ENCODE data around the gene RBM10. TPM values are rescaled to one million over a fixed set of nuclear protein-coding genes. Genes with fewer than 3 reads are reported as not detected.

The RBM10 gene
- total RNA-seq, 2 experiments from 2014 or later: 63.8 to 72.1 TPM

GRCh38 chrX:47232803-47233332 lies 87.8 kb downstream of the RBM10 start, which contains the start of gene USP11:
USP11 (plus strand) TSS chrX:47233009; CDS start chrX:47233044, 35 bp downstream.
- Mint-ChIP-seq H3K27me3 (no peaks in the 10 kb centered on the region), H3K27ac (peak within 1 kb of the TSS; percentile 95), H3K4me3 (peak within 1 kb of the TSS; percentile 77), H3K36me3 (ENCODE audit: low read depth) (peaks cover 11% of the 10 kb centered on the region), H3K4me1 (peaks cover 23% of the 10 kb centered on the region), H3K9me3 (ENCODE audit: low read depth) (no peaks in the 10 kb centered on the region)
- no peak for ATAC-seq
- ChIA-PET POLR2A (interaction anchor here (0.8 to 1.8 kb wide), 5 partner anchors 12 to 429 kb away, joined by 3 to 15 read pairs (median 4); partner anchors contain the start of gene CDK16), CTCF (no interaction called here)
- peak; percentile 37 for DNase-seq
- intact Hi-C loops (cut with DNase I, micrococcal nuclease): loop anchor here (1.0 to 5.0 kb wide), 9 partner anchors 15 to 425 kb away; partner anchors contain the start of genes UBA1 (in 2 of the 2), CDK16 (in 1 of the 2) and RBM10 (in 1 of the 2)

- ATAC-seq (peak; percentile 89), DNase-seq (peak; percentile 96)
- CTCF ChIA-PET: no interaction called here
- POLR2A ChIA-PET: interaction anchor here (0.8 to 1.8 kb wide), 5 partner anchors 13 to 429 kb away, joined by 3 to 15 read pairs (median 4); partner anchors contain the start of gene CDK16
- Mint-ChIP-seq H3K36me3 (ENCODE audit: low read depth) (peaks cover 10% of the 10 kb centered on the region), H3K9me3 (ENCODE audit: low read depth) (no peaks in the 10 kb centered on the region), H3K4me3 (peak overlapping the region; percentile 77), H3K27me3 (no peaks in the 10 kb centered on the region), H3K27ac (peak overlapping the region; percentile 95), H3K4me1 (peaks cover 23% of the 10 kb centered on the region)
- intact Hi-C loops (cut with DNase I, micrococcal nuclease): loop anchor here (1.0 to 5.0 kb wide), 9 partner anchors 15 to 425 kb away; partner anchors contain the start of genes UBA1 (in 2 of the 2), CDK16 (in 1 of the 2) and RBM10 (in 1 of the 2)
Observed at GRCh38 chrX:47233333-47234113, 88.5 kb downstream of the RBM10 start.

GRCh38 chrX:47234583-47234982 lies 89.6 kb downstream of the RBM10 start:
- peak overlapping the region; percentile 81 for H3K27ac Mint-ChIP-seq
- no peaks in the 10 kb centered on the region for H3K27me3 Mint-ChIP-seq
- H3K4me3 Mint-ChIP-seq: peak overlapping the region; percentile 77
- ChIA-PET CTCF (no interaction called here), POLR2A (no interaction called here)
- intact Hi-C loops (cut with DNase I, micrococcal nuclease): loop anchor here (5.0 kb wide), 3 partner anchors 42 to 148 kb away; partner anchors contain the start of gene UBA1 (in 1 of the 2)
- no peaks in the 10 kb centered on the region for H3K9me3 Mint-ChIP-seq (ENCODE audit: low read depth)
- H3K36me3 Mint-ChIP-seq (ENCODE audit: low read depth): peaks cover 5% of the 10 kb centered on the region
- peaks cover 23% of the 10 kb centered on the region for H3K4me1 Mint-ChIP-seq
- DNase-seq (no peak), ATAC-seq (no peak)

GRCh38 chrX:47235691-47236103 lies 90.7 kb downstream of the RBM10 start:
- Mint-ChIP-seq H3K27ac (peak overlapping the region; percentile 72), H3K36me3 (ENCODE audit: low read depth) (no peaks in the 10 kb centered on the region), H3K4me1 (peaks cover 19% of the 10 kb centered on the region), H3K4me3 (peak overlapping the region; percentile 35), H3K27me3 (no peaks in the 10 kb centered on the region), H3K9me3 (ENCODE audit: low read depth) (no peaks in the 10 kb centered on the region)
- no peak for DNase-seq
- ChIA-PET POLR2A (no interaction called here), CTCF (interaction anchor here (0.6 kb wide), 1 partner anchor 49 kb away, joined by 4 read pairs; no protein-coding TSS in a partner anchor)
- intact Hi-C loops (cut with DNase I, micrococcal nuclease): no loop called here
- no peak for ATAC-seq

Other genes with a start within 250 kb of the RBM10 start
- 1 to 10 TPM; 1.5 to 2.7 TPM for gene JADE3, start 232.8 kb upstream of the RBM10 start, total RNA-seq
- not detected for gene RGN, start 66.8 kb upstream of the RBM10 start, total RNA-seq
- 10 to 100 TPM; 89.9 to 90.8 TPM for gene NDUFB11, start 519 bp upstream of the RBM10 start, total RNA-seq
- 100 to 1,000 TPM; 224 to 249 TPM for gene UBA1, start 48.6 kb downstream of the RBM10 start, total RNA-seq
- gene CDK16, start 73.5 kb downstream of the RBM10 start, total RNA-seq: 10 to 100 TPM; 62.7 to 78.9 TPM
- gene USP11, start 87.8 kb downstream of the RBM10 start, total RNA-seq: 10 to 100 TPM; 19.2 to 21.1 TPM
- under 1 TPM; 0.75 to 0.79 TPM for gene ZNF157, start 225.4 kb downstream of the RBM10 start, total RNA-seq